HepG2 (cell line): Measurements from ENCODE around the gene CFAP99. TPM values are rescaled to one million over a fixed set of nuclear protein-coding genes. Genes with fewer than 3 reads are reported as not detected.

ENCODE experiments used
- ATAC-seq: fragments of 200-7000 bp; cut with Tn5 transposase; 3 replicates; pipeline ENCODE4 v1.9.1; 2020; ENCODE audit warnings: mild to moderate bottlenecking, moderate library complexity
- BruUV-seq: library from RNA; stranded (reverse); fragments of 400-500 nt; replicated peaks from 2 replicates; lab custom pipeline; 2021; lab: Mats Ljungman, UMichigan
- CTCF ChIA-PET: fragments of 300-600 bp; formaldehyde crosslinking; extraction: SDS; loops from one replicate; lab custom pipeline; 2021; ENCODE audit warnings: low total read pairs, inconsistent platforms, low intra/inter-chr PET ratio; lab: Yijun Ruan, JAX
- POLR2A ChIA-PET: fragments of 350-600 bp; sonication (Branson Sonifier 250); formaldehyde crosslinking; loops from one replicate; lab custom pipeline; 2020; ENCODE audit warnings: antibody characterized with exemption, inconsistent platforms; lab: Yijun Ruan, JAX
- DNase-seq: peaks from one replicate; pipeline ENCODE4 v3.0.0-alpha.2; 2015; ENCODE audit warnings: low spot score
- FAIRE-seq: peaks from 3 replicates; lab custom pipeline; 2011; peaks lifted over from hg19 to GRCh38; lab: Jason Lieb, UNC
- H2AFZ ChIP-seq: one replicate; pipeline ENCODE4 v1.6.1; 2011; ENCODE audit warnings: low read length, inconsistent platforms
- H3K27ac ChIP-seq: fragments of 300-600 bp; 3 replicates; pipeline ENCODE4 v1.8.0; 2011; ENCODE audit warnings: mixed run types, mild to moderate bottlenecking, mixed read lengths, low read length, inconsistent platforms; ENCODE audit not compliant: insufficient read depth; ENCODE audit errors: extremely low read length
- H3K27me3 ChIP-seq, 2 experiments: fragments of 200-600 bp in 1 of 2; 2 replicates in 1 of 2; 3 replicates in 1 of 2; pipeline versions ENCODE4 v1.6.0 to v1.8.0; 2011; ENCODE audit warnings: low read length in 2 of 2, mild to moderate bottlenecking in 2 of 2, moderate library complexity in 2 of 2, inconsistent platforms in 1 of 2; ENCODE audit not compliant: insufficient read depth in 2 of 2, control insufficient read depth in 1 of 2
- H3K36me3 ChIP-seq, 2 experiments: fragments of 200-600 bp in 1 of 2; replicated peaks in 1 of 2; 2 replicates in 1 of 2; 3 replicates in 1 of 2; pipeline versions ENCODE4 v1.5.1 to v1.8.0; 2011; ENCODE audit warnings: low read length in 2 of 2, inconsistent platforms in 1 of 2; ENCODE audit not compliant: insufficient read depth in 2 of 2, control insufficient read depth in 1 of 2
- H3K4me1 ChIP-seq: 2 replicates; pipeline ENCODE4 v1.5.1; 2012; ENCODE audit warnings: low read length, inconsistent platforms; ENCODE audit not compliant: insufficient read depth
- H3K4me2 ChIP-seq: 2 replicates; pipeline ENCODE4 v1.6.0; 2011; ENCODE audit warnings: low read depth, low read length, inconsistent platforms
- H3K4me3 ChIP-seq, 3 experiments: fragments of 200-600 bp in 1 of 3; sonication (generic), shearing (Covaris generic) in 1 of 3; replicated peaks in 1 of 3; 2 replicates each; pipeline ENCODE4 v1.5.1; 2011 to 2016; ENCODE audit warnings: low read length in 3 of 3, inconsistent platforms in 2 of 3, low read depth in 2 of 3, mild to moderate bottlenecking in 2 of 3, control low read depth in 1 of 3, mixed read lengths in 1 of 3; ENCODE audit not compliant: insufficient read depth in 1 of 3
- H3K79me2 ChIP-seq: one replicate; pipeline ENCODE4 v1.6.1; 2011; ENCODE audit warnings: low read length, inconsistent platforms; ENCODE audit not compliant: insufficient read depth
- H3K9ac ChIP-seq: 2 replicates; pipeline ENCODE4 v1.6.0; 2011; ENCODE audit warnings: mild to moderate bottlenecking, low read depth, low read length, inconsistent platforms; ENCODE audit not compliant: insufficient read depth
- H3K9me3 ChIP-seq: 2 replicates; pipeline ENCODE4 v1.5.1; 2012; ENCODE audit warnings: mild to moderate bottlenecking, low read length
- H4K20me1 ChIP-seq: 2 replicates; pipeline ENCODE4 v1.6.0; 2011; ENCODE audit warnings: inconsistent platforms, mild to moderate bottlenecking, low read length, moderate library complexity; ENCODE audit not compliant: insufficient read depth
- FOSL2 ChIP-seq: sonication (generic); formaldehyde crosslinking; IDR thresholded peaks from 2 replicates; pipeline ENCODE4 v1.4.0; 2020; ENCODE audit warnings: missing genetic modification reagents
- KAT2B ChIP-seq: fragments of 150-350 bp; IDR thresholded peaks from 2 replicates; pipeline ENCODE4 v1.6.1; 2014; ENCODE audit warnings: low read depth, low read length, borderline replicate concordance
- MTA3 ChIP-seq: sonication (generic); formaldehyde crosslinking; IDR thresholded peaks from 2 replicates; pipeline ENCODE4 v1.4.0; 2020; ENCODE audit warnings: missing genetic modification reagents
- SETDB1 ChIP-seq: sonication (generic); formaldehyde crosslinking; IDR thresholded peaks from 2 replicates; pipeline ENCODE4 v1.5.1; 2020; ENCODE audit warnings: missing genetic modification reagents, mild to moderate bottlenecking, borderline replicate concordance
- SP140L ChIP-seq: sonication (generic); formaldehyde crosslinking; IDR thresholded peaks from 2 replicates; pipeline ENCODE4 v1.4.0; 2020; ENCODE audit warnings: missing genetic modification reagents, borderline replicate concordance
- ZNF616 ChIP-seq: sonication (generic); formaldehyde crosslinking; IDR thresholded peaks from 2 replicates; pipeline ENCODE4 v1.5.0; 2020; ENCODE audit warnings: low read depth, mild to moderate bottlenecking, missing genetic modification reagents
- WGBS: methylation state at CpG from one replicate; pipeline ENCODE4 v1.1.6; 2017; ENCODE audit warnings: low lambda C conversion rate; 5-methylcytosine and 5-hydroxymethylcytosine counted together
- in situ Hi-C: cut with HindIII; loops from 2 replicates; pipeline ENCODE4 v1.10.0; 2017; ENCODE audit warnings: low pct_unique_long_range_greater_than_20kb; ENCODE audit not compliant: extremely low pct_ligation_motif_present
- intact Hi-C: fragments of 100-400 bp; cut with micrococcal nuclease; formaldehyde crosslinking; loops from one replicate; pipeline ENCODE4 v1.10.0; 2022; ENCODE audit not compliant: unreplicated experiment
- polyA plus RNA-seq, 8 experiments: library from polyadenylated mRNA; depleted of rRNA in 3 of 8; stranded (reverse) in 7 of 8; unstranded in 1 of 8; fragments of >200 nt; fragmentation: Illumina TruSeq in 4 of 8; extraction: Trizol in 4 of 8; gene quantifications; 2 replicates each; pipeline versions ENCODE4 v1.2.1 to v1.2.3, GENCODE V29; 2011 to 2016; ENCODE audit warnings: low read depth in 4 of 8, missing spikeins in 1 of 8, mixed read lengths in 1 of 8; ENCODE audit not compliant: insufficient read depth in 1 of 8
- total RNA-seq, 5 experiments: library from RNA; depleted of rRNA; stranded (reverse); fragments of >200 nt; fragmentation: Illumina TruSeq; extraction: Trizol; gene quantifications; 2 replicates each; pipeline ENCODE4 v1.2.3, GENCODE V29; 2016; ENCODE audit warnings: low read depth in 1 of 5
- TF ChIP-seq, protein P1 (sequence below): sonication (generic); formaldehyde crosslinking; IDR thresholded peaks from 2 replicates; pipeline ENCODE4 v1.4.0; 2020; ENCODE audit warnings: low read depth, missing genetic modification reagents
- TF ChIP-seq, protein P2 (sequence below), 2 experiments: fragments of 450-650 bp in 1 of 2; sonication (generic) in 1 of 2; formaldehyde crosslinking in 1 of 2; IDR thresholded peaks; 2 replicates each; pipeline versions ENCODE4 v1.6.1 to v1.8.0; 2016 to 2022; ENCODE audit warnings: antibody characterized with exemption in 1 of 2, mild to moderate bottlenecking in 1 of 2, missing genetic modification reagents in 1 of 2

The CFAP99 gene
- total and polyA plus RNA-seq, 2 of the 13 experiments (the other 11 are each of a cell fraction or from before 2014, with no cell fraction given): not detected

DNA sequence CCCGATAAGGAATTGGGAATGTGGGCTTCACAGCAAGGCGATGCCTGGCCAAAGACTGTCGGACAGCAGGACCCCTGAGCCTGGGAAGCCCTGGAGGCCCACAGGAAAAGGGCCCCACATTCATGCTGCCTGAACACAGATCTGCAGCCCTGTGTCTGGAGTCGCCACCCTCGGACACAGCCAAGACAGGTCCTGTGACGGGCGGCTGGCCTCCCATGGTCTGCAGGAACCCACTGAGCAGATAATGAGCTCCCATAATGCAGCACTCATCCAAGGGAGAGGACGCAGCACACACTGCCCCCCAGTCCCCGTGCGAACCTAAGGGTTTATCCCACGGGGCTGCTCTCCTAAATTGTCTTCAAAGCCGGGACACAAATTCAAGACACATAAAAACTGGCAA lies 30.9 kb upstream of the CFAP99 start:
- Histone ChIP-seq H3K79me2 (no peaks in the 10 kb centered on the region), H2AFZ (no peak overlapping the region), H3K4me2 (no peak overlapping the region), H3K9me3 (no peaks in the 10 kb centered on the region), H3K4me3 (no peak overlapping the region), H3K9ac (no peak overlapping the region), H3K27ac (no peak overlapping the region), H3K36me3 (no peaks in the 10 kb centered on the region), H4K20me1 (no peaks in the 10 kb centered on the region), H3K27me3 (peaks cover 15 to 82% of the 10 kb centered on the region in 2 experiments; a peak in 4 of 5 replicates), H3K4me1 (peaks cover 14% of the 10 kb centered on the region)
- ATAC-seq: no peak
- 67% methylated on average over 8 of the region's 12 CpGs for WGBS
- no peak for TF ChIP-seq SETDB1
- TF ChIP-seq, protein P1, sequence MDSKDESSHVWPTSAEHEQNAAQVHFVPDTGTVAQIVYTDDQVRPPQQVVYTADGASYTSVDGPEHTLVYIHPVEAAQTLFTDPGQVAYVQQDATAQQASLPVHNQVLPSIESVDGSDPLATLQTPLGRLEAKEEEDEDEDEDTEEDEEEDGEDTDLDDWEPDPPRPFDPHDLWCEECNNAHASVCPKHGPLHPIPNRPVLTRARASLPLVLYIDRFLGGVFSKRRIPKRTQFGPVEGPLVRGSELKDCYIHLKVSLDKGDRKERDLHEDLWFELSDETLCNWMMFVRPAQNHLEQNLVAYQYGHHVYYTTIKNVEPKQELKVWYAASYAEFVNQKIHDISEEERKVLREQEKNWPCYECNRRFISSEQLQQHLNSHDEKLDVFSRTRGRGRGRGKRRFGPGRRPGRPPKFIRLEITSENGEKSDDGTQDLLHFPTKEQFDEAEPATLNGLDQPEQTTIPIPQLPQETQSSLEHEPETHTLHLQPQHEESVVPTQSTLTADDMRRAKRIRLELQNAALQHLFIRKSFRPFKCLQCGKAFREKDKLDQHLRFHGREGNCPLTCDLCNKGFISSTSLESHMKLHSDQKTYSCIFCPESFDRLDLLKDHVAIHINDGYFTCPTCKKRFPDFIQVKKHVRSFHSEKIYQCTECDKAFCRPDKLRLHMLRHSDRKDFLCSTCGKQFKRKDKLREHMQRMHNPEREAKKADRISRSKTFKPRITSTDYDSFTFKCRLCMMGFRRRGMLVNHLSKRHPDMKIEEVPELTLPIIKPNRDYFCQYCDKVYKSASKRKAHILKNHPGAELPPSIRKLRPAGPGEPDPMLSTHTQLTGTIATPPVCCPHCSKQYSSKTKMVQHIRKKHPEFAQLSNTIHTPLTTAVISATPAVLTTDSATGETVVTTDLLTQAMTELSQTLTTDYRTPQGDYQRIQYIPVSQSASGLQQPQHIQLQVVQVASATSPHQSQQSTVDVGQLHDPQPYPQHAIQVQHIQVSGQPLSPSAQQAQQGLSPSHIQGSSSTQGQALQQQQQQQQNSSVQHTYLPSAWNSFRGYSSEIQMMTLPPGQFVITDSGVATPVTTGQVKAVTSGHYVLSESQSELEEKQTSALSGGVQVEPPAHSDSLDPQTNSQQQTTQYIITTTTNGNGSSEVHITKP (CRISPR knock-in tag): no peak
- no peak for TF ChIP-seq FOSL2 (CRISPR knock-in tag)
- TF ChIP-seq, protein P2, sequence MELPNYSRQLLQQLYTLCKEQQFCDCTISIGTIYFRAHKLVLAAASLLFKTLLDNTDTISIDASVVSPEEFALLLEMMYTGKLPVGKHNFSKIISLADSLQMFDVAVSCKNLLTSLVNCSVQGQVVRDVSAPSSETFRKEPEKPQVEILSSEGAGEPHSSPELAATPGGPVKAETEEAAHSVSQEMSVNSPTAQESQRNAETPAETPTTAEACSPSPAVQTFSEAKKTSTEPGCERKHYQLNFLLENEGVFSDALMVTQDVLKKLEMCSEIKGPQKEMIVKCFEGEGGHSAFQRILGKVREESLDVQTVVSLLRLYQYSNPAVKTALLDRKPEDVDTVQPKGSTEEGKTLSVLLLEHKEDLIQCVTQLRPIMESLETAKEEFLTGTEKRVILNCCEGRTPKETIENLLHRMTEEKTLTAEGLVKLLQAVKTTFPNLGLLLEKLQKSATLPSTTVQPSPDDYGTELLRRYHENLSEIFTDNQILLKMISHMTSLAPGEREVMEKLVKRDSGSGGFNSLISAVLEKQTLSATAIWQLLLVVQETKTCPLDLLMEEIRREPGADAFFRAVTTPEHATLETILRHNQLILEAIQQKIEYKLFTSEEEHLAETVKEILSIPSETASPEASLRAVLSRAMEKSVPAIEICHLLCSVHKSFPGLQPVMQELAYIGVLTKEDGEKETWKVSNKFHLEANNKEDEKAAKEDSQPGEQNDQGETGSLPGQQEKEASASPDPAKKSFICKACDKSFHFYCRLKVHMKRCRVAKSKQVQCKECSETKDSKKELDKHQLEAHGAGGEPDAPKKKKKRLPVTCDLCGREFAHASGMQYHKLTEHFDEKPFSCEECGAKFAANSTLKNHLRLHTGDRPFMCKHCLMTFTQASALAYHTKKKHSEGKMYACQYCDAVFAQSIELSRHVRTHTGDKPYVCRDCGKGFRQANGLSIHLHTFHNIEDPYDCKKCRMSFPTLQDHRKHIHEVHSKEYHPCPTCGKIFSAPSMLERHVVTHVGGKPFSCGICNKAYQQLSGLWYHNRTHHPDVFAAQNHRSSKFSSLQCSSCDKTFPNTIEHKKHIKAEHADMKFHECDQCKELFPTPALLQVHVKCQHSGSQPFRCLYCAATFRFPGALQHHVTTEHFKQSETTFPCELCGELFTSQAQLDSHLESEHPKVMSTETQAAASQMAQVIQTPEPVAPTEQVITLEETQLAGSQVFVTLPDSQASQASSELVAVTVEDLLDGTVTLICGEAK (IDR thresholded peaks at IDR 0.05): no peak
- TF ChIP-seq, protein P2 (CRISPR knock-in tag; IDR thresholded peaks at IDR 0.05): no peak
- TF ChIP-seq MTA3 (CRISPR knock-in tag): no peak
- no peak for TF ChIP-seq ZNF616
- no peak for TF ChIP-seq KAT2B
- TF ChIP-seq SP140L (CRISPR knock-in tag): no peak
- CTCF ChIA-PET: no interaction called here
- POLR2A ChIA-PET: no interaction called here
- FAIRE-seq: no peak
- no peak for DNase-seq
- intact Hi-C loops (no loop called here), in situ Hi-C loops (no loop called here)
- BruUV-seq: no TSS peak
